Upper lobe of left lung (tissue), 4 donors: ENCODE measurements around the gene ADK.

ENCODE experiments used
- POLR2A ChIP-seq, 4 donors: fragments of 450-650 bp; IDR thresholded peaks; one replicate each; pipeline ENCODE4 v1.5.1; 2016 to 2017; ENCODE audit warnings: antibody characterized with exemption in 4 of 4, mild to moderate bottlenecking in 2 of 4
- POLR2AphosphoS5 ChIP-seq, 2 donors: sonication (generic); formaldehyde crosslinking; IDR thresholded peaks; one replicate each; pipeline ENCODE4 v1.5.1; 2017; ENCODE audit warnings: antibody characterized with exemption in 2 of 2
- TF ChIP-seq, protein P1 (sequence below), 6 experiments: fragments of 450-650 bp in 4 of 6; fragments of 200-600 bp in 2 of 6; sonication (generic) in 2 of 6; IDR thresholded peaks; one replicate each; pipeline ENCODE4 v1.5.1; 2016 to 2019; ENCODE audit warnings: antibody characterized with exemption in 6 of 6

DNA sequence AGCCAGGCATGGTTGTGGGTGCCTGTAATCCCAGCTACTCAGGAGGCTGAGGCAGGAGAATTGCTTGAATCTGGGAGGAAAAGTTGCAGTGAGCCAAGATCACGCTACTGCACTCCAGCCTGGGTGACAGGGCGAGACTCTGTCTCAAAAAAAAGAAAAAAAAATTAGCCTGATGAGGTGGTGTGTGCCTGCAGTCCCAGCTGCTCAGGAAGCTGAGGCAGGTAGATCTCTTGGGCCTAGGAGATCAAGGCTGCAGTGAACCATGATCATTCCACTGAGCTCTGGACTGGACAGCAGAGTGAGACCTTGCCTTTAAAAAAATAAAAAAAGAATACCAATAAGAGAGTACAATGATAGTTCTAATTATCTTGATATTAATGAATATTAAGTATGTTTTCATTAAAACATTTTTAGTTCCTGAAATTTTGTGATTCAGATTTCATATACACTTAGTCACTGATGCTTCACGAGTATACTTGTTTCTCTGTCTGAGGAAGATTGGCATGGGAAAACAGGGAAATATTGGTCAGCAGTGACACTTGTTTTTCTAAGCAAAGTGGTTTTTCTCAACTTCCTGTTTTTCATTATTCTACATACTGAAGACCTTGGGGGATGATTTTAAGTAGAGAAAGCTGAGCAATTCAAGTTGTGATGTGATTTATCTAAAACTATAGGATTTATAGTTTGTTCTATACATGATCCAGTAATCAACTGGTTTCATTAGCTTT is 76.8 kb downstream of the ADK start:
- no peak for TF ChIP-seq POLR2AphosphoS5 (IDR thresholded peaks at IDR 0.05)
- no peak for TF ChIP-seq POLR2A (IDR thresholded peaks at IDR 0.05)
- TF ChIP-seq, protein P1, sequence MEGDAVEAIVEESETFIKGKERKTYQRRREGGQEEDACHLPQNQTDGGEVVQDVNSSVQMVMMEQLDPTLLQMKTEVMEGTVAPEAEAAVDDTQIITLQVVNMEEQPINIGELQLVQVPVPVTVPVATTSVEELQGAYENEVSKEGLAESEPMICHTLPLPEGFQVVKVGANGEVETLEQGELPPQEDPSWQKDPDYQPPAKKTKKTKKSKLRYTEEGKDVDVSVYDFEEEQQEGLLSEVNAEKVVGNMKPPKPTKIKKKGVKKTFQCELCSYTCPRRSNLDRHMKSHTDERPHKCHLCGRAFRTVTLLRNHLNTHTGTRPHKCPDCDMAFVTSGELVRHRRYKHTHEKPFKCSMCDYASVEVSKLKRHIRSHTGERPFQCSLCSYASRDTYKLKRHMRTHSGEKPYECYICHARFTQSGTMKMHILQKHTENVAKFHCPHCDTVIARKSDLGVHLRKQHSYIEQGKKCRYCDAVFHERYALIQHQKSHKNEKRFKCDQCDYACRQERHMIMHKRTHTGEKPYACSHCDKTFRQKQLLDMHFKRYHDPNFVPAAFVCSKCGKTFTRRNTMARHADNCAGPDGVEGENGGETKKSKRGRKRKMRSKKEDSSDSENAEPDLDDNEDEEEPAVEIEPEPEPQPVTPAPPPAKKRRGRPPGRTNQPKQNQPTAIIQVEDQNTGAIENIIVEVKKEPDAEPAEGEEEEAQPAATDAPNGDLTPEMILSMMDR (IDR thresholded peaks at IDR 0.05) = no peak
